HEK293 (cell line): ENCODE results near the gene BORCS8.
A peak's percentile ranks its signal among the peaks of the same experiment; 100 is the strongest.

ENCODE experiments used
- BCL11A ChIP-seq: fragments of 450-650 bp; formaldehyde crosslinking; IDR thresholded peaks from 2 replicates; pipeline ENCODE4 v1.5.1; 2016; ENCODE audit warnings: low read depth, missing biosample characterization, missing genetic modification characterization
- CTCF ChIP-seq: fragments of 450-650 bp; formaldehyde crosslinking; IDR thresholded peaks from 2 replicates; pipeline ENCODE4 v1.5.1; 2016; ENCODE audit warnings: missing biosample characterization, missing genetic modification characterization
- PBX3 ChIP-seq: sonication (generic); formaldehyde crosslinking; IDR thresholded peaks from 2 replicates; pipeline ENCODE4 v1.8.1; 2022; ENCODE audit warnings: mild to moderate bottlenecking, moderate library complexity, missing genetic modification reagents
- SP7 ChIP-seq: fragments of 450-650 bp; formaldehyde crosslinking; IDR thresholded peaks from 2 replicates; pipeline ENCODE4 v1.5.1; 2016; ENCODE audit warnings: missing biosample characterization, missing genetic modification characterization
- YY1 ChIP-seq: fragments of 450-650 bp; formaldehyde crosslinking; IDR thresholded peaks from 2 replicates; pipeline ENCODE4 v1.5.1; 2018; ENCODE audit warnings: missing biosample characterization, missing genetic modification characterization
- ZBTB1 ChIP-seq: fragments of 450-650 bp; formaldehyde crosslinking; IDR thresholded peaks from 2 replicates; pipeline ENCODE4 v1.5.1; 2016; ENCODE audit warnings: missing biosample characterization, missing genetic modification characterization
- ZBTB7A ChIP-seq: fragments of 450-650 bp; formaldehyde crosslinking; IDR thresholded peaks from 2 replicates; pipeline ENCODE4 v1.5.1; 2016; ENCODE audit warnings: low read depth, missing biosample characterization, missing genetic modification characterization
- ZNF140 ChIP-seq: fragments of 450-650 bp; formaldehyde crosslinking; IDR thresholded peaks from 2 replicates; pipeline ENCODE4 v1.5.1; 2016; ENCODE audit warnings: missing biosample characterization, missing genetic modification characterization
- ZNF223 ChIP-seq: fragments of 450-650 bp; formaldehyde crosslinking; IDR thresholded peaks from 2 replicates; pipeline ENCODE4 v1.5.1; 2016; ENCODE audit warnings: missing biosample characterization, missing genetic modification characterization
- ZNF274 ChIP-seq, 2 experiments: fragments of 200-500 bp in 1 of 2; fragments of 450-650 bp in 1 of 2; sonication (Bioruptor generic) in 1 of 2; formaldehyde crosslinking in 1 of 2; IDR thresholded peaks; 2 replicates each; pipeline versions ENCODE4 v1.5.1 to v1.6.1; 2014 to 2016; ENCODE audit warnings: borderline replicate concordance in 1 of 2, inconsistent platforms in 1 of 2, low read length in 1 of 2, missing biosample characterization in 1 of 2, missing genetic modification characterization in 1 of 2
- ZNF639 ChIP-seq: fragments of 450-650 bp; formaldehyde crosslinking; IDR thresholded peaks from 2 replicates; pipeline ENCODE4 v1.5.1; 2016; ENCODE audit warnings: missing biosample characterization, missing genetic modification characterization
- ZNF660 ChIP-seq: fragments of 450-650 bp; IDR thresholded peaks from 2 replicates; pipeline ENCODE4 v1.5.1; 2018; ENCODE audit warnings: missing biosample characterization, mild to moderate bottlenecking, missing genetic modification characterization

- peak; percentile 23; the same call in 1 of the 2 replicates for TF ChIP-seq ZNF140 (tag by site-specific recombination)
- no peak for TF ChIP-seq SP7 (tag by site-specific recombination)
- TF ChIP-seq CTCF (tag by site-specific recombination), result no peak
- no peak for TF ChIP-seq ZBTB1 (tag by site-specific recombination)
- no peak for TF ChIP-seq ZBTB7A (tag by site-specific recombination)
- no peak for TF ChIP-seq ZNF223 (tag by site-specific recombination)
- no peak for TF ChIP-seq PBX3 (CRISPR knock-in tag)
- TF ChIP-seq ZNF639 (tag by site-specific recombination), result no peak
- no peak for TF ChIP-seq ZNF274 (IDR thresholded peaks at IDR 0.05; ENCODE audit: low read length)
- no peak for TF ChIP-seq ZNF274 (tag by site-specific recombination; IDR thresholded peaks at IDR 0.05; ENCODE audit: borderline replicate concordance)
- no peak for TF ChIP-seq BCL11A
- TF ChIP-seq YY1 (tag by site-specific recombination), result no peak
- no peak for TF ChIP-seq ZNF660 (tag by site-specific recombination)
Measured at GRCh38 chr19:19236173-19236572, 44.2 kb upstream of the BORCS8 start.
